IPS-18a (cell line): ENCODE measurements around the gene LRRC59.
"Not testable (repeated sequence)": the region's sequence is repeated elsewhere in the genome, so short reads cannot be mapped to it uniquely, and the experiment has no call there.

ENCODE experiments used
- H3K27ac ChIP-seq: one replicate; pipeline ENCODE4 v1.5.1; 2013; ENCODE audit warnings: low read length
- H3K27me3 ChIP-seq: one replicate; pipeline ENCODE4 v1.6.1; 2013; ENCODE audit warnings: mild to moderate bottlenecking, low read length; ENCODE audit not compliant: control insufficient read depth, insufficient read depth
- H3K36me3 ChIP-seq: one replicate; pipeline ENCODE4 v1.6.1; 2013; ENCODE audit warnings: low read depth, low read length; ENCODE audit not compliant: control insufficient read depth
- H3K4me1 ChIP-seq: one replicate; pipeline ENCODE4 v1.6.1; 2013; ENCODE audit warnings: low read depth, low read length; ENCODE audit not compliant: control insufficient read depth
- H3K4me3 ChIP-seq: one replicate; pipeline ENCODE4 v1.5.1; 2013; ENCODE audit warnings: low read length
- H3K9ac ChIP-seq: one replicate; pipeline ENCODE4 v1.6.1; 2013; ENCODE audit warnings: mild to moderate bottlenecking, low read length, moderate library complexity
- H3K9me3 ChIP-seq: one replicate; pipeline ENCODE4 v1.6.1; 2013; ENCODE audit warnings: low read depth, low read length; ENCODE audit not compliant: control insufficient read depth

The LRRC59 gene

DNA sequence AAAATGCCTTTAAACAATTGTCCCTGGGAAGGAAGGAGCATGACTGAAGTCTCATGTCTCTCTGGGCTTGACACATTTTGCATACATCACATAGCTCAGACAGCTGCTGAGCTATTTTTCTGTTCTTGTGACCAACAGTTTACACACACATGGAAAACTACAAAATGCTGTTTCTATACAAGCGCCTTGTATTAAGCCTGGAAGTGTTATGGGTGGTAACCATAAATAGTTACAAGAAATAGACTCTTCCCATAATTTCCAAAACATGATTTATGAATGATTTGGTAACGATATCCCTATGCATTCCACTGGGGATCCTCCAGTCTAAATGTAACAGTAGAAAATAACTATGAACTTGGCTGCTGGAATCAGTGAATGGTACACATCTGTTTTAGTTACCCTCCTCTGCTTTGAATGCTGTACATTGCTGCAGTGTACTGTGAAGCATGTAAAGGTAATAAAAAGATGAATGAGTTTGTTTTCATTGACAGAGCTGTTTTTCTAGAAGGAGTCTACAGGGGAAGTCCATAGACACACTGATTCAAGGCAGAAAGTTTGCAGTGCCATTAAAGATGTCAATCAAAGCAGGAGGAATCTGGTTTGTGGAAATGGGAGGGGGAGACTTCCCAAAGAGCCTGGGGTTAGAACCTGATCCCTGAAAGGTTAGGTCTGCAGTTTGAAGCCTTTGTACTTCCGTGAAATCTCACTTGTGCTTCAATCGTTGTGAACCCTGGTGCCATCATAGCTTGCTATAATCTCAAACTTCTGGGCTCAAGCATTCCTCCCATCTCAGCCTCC is 33.7 kb upstream of the LRRC59 start:
- H3K27ac ChIP-seq: no peak overlapping the region

DNA sequence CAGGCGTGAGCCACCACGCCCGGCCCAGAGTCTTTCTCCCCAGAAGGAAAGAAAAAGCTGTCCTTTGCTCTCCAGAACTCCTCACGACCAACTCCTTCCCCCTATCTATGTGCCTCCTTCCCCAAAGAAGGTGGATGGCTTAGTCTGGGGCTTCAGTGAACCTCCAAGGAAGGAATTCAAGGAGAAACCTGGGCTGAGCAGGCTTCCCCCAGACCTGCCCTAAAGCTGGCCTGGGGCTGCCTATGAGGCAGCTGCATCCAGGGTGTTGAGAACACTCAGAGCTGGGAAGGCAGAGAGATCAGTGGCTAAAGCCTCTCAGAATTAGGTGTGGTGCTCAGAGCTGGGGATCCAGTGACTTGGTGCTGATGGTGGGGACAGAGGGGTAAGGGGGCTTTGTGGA is 32.5 kb upstream of the LRRC59 start:
- Histone ChIP-seq H3K36me3 (no peaks in the 10 kb centered on the region), H3K9me3 (no peaks in the 10 kb centered on the region), H3K9ac (no peak overlapping the region)

More for the DNA sequence above, 33.7 kb upstream of the LRRC59 start:
- no peaks in the 10 kb centered on the region for H3K9me3 ChIP-seq
- H3K4me1 ChIP-seq: peaks cover 7% of the 10 kb centered on the region
- H3K4me3 ChIP-seq: no peak overlapping the region
- H3K36me3 ChIP-seq: no peaks in the 10 kb centered on the region
- no peak overlapping the region for H3K9ac ChIP-seq
- H3K27me3 ChIP-seq: no peaks in the 10 kb centered on the region

DNA sequence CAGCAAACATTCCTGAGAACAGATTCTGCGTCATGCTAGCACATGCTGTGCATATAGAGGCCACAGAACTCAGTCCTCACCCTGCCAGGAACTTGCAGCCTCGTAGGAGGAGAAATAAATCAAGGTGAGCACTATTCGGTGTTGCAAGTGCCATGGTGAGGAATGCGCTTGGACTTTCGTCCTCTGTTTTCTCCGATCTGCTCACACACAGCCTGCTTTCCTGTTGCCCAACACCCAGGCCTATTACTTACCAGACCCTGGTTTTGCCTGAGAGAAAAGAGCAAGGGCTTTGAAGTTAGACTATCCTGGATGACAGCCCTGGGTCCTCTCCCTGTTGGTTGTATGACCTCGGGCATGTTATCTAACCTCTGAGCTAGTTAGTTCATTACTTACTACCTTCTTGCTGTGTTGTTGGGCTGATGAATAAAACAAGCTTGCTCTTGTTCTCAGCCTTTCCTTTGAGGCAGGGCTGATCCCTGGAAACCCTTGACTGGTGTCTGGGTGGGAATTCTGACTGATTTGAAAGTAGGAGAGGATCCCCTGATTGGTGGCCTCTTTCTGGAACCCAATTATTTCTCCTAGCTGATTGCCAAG is 31.6 kb upstream of the LRRC59 start:
- no peak overlapping the region for H3K9ac ChIP-seq
- H3K4me1 ChIP-seq: peaks cover 7% of the 10 kb centered on the region
- no peak overlapping the region for H3K27ac ChIP-seq
- no peaks in the 10 kb centered on the region for H3K36me3 ChIP-seq
- H3K4me3 ChIP-seq: no peak overlapping the region
- no peaks in the 10 kb centered on the region for H3K9me3 ChIP-seq
- H3K27me3 ChIP-seq: peaks cover 15% of the 10 kb centered on the region

More for the DNA sequence above, 32.5 kb upstream of the LRRC59 start:
- no peak overlapping the region for H3K27ac ChIP-seq
- peaks cover 7% of the 10 kb centered on the region for H3K4me1 ChIP-seq
- peaks cover 10% of the 10 kb centered on the region for H3K27me3 ChIP-seq
- no peak overlapping the region for H3K4me3 ChIP-seq

DNA sequence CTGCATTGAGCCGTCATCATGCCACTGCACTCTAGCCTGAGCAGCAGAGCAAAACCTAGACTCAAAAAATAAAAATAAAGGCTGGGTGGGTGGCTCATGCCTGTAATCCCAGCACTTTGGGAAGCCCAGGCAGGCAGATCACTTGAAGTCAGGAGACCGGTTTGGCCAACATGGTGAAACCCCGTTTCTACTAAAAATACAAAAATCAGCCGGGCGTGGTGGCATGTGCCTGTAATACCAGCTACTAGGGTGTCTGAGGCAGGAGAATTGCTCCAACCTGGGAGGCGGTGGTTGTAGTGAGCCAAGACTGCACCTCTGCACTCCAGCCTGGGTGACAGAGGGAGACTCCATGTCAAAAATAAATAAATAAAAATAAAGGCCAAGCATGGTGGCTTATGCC is 30.8 kb upstream of the LRRC59 start:
- not testable (repeated sequence) for H3K36me3 ChIP-seq, H3K27ac ChIP-seq, H3K9ac ChIP-seq, H3K9me3 ChIP-seq, H3K4me3 ChIP-seq, H3K4me1 ChIP-seq
- peaks cover 15% of the 10 kb centered on the region for H3K27me3 ChIP-seq

DNA sequence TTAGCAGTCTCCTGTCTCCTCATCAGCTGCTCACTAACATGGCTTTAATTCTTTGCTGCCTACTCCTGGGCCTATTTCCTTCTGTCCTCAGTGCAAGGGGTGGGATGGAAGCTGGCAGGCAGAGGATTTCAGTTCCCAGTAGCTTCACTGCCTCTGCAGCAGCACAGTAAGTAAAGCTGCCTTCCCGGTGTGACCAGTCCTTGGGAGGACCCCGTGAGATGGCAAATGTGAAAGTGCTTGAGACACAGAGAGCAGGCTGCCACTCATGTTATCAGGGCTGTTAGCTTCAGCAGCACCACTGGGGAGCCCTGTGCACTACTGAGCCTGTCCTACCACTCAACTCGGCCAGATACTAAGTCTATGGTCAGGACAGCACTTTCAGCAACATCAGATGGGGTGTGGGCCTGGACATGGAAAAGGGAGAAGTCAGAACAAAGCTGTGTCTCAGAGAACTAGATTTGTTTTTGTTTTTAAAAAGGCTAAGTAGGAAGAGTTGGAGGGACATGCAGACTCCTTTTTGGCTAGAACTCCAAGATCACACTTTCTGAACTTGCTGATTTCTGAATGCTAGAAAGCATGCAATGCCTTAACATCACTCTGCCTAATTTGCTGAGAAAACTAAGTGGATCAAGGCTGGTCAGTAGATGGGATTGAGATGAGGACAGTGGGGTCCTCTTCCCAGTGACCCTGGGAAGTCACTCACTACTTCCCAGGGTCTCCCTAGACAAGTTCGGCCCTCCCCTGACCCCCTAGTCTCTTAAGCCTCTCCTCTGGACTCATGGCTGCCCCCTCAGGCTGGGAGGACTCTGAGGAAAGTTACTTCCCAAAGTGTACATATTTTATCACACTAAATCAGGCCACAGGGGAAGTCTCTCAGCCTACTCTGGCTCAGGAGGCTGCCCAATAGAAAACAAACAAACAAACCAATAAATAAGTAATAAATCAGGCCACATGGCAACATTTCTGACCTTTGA is 29.8 kb upstream of the LRRC59 start:
- Histone ChIP-seq H3K4me3 (peak overlapping the region; percentile 63), H3K9ac (no peak overlapping the region), H3K4me1 (peaks cover 7% of the 10 kb centered on the region), H3K27ac (no peak overlapping the region), H3K27me3 (peaks cover 15% of the 10 kb centered on the region), H3K36me3 (no peaks in the 10 kb centered on the region), H3K9me3 (no peaks in the 10 kb centered on the region)

DNA sequence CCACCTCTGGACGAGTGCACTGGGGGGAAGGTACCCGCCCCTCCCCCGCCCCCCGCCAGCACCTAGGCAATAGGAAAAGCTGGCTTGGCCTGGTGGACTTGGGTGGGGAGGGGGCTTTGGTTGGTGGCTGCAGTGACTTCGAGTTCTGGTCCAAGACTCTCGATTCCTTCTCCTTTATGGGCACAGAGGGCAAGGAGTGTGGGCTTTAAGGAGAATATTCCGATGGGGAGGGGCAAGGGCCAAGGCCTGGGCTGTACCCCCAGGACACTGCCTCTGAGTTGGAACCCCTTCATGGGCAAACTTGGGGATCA is 29.1 kb upstream of the LRRC59 start:
- H3K27me3 ChIP-seq: peaks cover 15% of the 10 kb centered on the region
- H3K4me1 ChIP-seq: peaks cover 7% of the 10 kb centered on the region
- no peak overlapping the region for H3K27ac ChIP-seq
- H3K36me3 ChIP-seq: no peaks in the 10 kb centered on the region
- no peak overlapping the region for H3K9ac ChIP-seq
- peak overlapping the region; percentile 63 for H3K4me3 ChIP-seq
- H3K9me3 ChIP-seq: no peaks in the 10 kb centered on the region

DNA sequence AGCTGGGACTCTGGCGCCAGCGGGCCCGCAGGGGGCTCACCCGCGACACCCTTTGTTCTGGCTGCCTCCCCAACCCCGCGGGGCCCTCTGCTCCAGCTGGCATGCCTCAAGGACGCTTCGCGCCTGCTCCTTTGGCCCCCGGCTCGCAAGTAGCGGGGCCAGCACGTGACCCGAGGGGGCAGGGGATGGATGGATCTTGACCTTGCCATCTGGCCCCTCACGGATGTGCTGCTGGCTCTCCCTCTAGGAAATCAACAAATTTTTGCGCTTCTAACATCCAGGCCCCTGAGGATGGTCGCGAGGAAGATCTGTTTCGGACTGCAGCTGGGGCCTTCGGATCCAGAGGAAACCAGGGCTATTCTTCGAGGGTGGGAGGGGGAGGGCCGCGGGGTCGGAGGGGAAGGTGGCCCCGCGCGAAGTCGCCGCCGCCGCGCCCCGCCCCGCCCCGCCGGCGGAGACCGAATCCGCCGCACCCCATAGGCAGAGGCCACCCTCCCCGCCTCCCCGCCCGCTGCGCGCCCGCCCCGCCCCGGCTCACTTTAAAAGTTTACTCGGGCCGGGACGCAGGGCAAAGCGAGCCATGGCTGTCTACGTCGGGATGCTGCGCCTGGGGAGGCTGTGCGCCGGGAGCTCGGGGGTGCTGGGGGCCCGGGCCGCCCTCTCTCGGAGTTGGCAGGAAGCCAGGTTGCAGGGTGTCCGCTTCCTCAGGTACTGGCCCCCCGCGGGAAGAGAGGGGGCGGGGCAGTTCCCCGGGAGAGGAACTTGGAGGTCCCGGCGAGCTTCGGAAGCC is 28.6 kb upstream of the LRRC59 start, which contains the start of gene ACSF2:
ACSF2 (plus strand) TSS at position 537 of the 790 bp plus-strand sequence; CDS start at position 581, 44 bp downstream.
- Histone ChIP-seq H3K36me3 (no peaks in the 10 kb centered on the region), H3K4me1 (peaks cover 7% of the 10 kb centered on the region), H3K27ac (no peak within 1 kb of the TSS), H3K27me3 (peaks cover 15% of the 10 kb centered on the region), H3K9me3 (no peaks in the 10 kb centered on the region), H3K9ac (no peak within 1 kb of the TSS), H3K4me3 (peak within 1 kb of the TSS; percentile 63)

DNA sequence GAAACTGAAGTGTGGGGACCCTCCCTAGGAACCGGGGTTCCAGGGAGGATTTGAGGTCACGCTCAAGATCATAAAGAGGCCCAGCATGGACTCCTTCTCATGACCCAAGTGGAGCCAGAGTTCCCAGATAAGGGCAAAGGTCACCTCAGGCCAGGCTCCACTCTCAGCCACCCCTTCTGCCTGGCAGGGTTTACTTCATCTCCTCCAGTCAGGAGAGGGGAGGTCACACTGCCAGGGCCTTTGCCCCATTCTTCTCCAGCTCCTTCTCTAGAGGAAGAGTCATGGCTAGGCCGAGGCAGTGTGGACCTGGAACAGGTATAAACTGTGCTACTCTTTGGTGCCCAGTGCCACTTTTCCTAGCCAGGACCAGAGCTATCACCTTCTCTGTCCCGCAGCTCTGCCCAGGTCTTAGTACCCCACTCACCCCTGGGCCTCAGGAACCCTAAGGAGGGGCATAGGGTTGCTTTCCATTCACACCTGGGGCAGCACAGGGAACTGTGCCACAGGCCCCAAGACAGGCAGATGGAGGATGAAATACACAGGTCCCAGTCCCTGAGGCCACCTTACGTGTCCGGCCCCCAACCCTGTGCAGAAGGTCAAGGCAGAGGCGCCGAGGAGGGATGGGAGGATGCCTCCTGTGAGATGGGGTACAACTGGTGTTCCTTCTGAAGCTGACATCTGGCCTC is 27.8 kb upstream of the LRRC59 start:
- Histone ChIP-seq H3K4me3 (peak overlapping the region; percentile 63), H3K9ac (no peak overlapping the region), H3K4me1 (peaks cover 7% of the 10 kb centered on the region), H3K36me3 (no peaks in the 10 kb centered on the region), H3K27ac (no peak overlapping the region), H3K9me3 (no peaks in the 10 kb centered on the region), H3K27me3 (peaks cover 15% of the 10 kb centered on the region)

DNA sequence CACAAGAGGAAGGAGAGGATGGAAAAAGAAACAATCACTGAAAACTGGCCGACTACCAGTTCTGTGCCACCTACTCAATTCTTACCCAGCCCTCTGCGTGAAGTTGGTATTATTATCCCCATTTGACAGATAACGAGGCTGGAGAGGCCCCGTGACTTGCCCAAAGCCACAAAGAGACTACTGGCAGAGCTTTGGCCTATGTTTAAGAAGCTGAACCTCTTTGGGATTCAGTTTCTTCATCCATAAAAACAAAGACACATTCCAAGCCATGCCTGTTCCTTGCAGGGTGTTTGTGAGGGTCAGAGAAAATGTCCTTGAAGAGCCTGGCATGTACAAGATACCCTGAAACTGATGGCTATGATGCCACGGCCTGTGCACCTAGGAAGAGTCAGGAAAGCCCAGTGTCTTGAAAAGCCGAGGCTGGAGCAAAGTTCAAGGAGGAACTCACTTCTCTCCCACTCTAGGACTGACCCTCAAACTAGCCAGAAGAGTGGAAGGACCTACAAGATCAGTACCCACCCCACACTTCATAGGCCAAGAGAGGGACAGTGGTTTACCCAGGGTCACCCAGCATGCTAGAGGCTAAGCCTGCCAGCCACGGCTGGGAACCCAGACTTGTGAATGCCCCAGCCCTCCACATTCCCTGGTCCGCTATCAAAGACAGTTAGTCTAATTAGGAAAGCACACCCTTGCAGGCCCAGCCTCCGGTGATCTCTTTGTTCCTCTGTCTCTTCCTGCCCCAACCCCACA is 27.1 kb upstream of the LRRC59 start:
- Histone ChIP-seq H3K4me3 (no peak overlapping the region), H3K9ac (no peak overlapping the region), H3K27me3 (peaks cover 15% of the 10 kb centered on the region)

DNA sequence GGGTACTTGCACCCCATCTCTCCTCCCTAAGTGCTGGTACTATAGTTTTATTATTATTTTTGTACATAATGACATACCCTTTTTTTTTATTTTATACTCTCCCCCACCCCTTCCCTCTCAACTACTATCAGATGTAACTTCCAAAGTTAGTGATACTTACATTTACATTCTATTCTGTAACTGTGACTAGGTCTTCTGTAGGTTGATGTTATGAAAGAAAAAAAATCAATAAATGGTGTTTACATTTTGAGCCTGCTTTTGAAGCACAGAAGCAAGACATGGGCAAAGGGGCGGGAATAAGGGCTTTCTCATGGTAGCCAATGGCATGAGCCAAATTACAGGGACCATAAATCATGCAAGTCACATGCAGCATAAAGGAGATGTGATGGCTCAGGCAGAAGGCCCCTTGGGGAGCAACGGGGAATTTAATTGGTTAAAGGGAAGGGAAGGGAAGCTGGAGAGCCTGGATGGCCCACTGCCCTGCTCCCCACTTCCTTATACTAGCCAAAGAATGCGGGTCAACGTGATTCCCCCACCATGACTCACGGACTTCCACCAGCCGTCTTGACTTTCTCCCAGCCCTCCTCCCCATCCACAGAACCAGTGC is 26.3 kb upstream of the LRRC59 start:
- H3K27ac ChIP-seq: no peak overlapping the region

More for the DNA sequence above, 27.1 kb upstream of the LRRC59 start:
- H3K36me3 ChIP-seq: no peaks in the 10 kb centered on the region
- H3K27ac ChIP-seq: no peak overlapping the region
- peaks cover 7% of the 10 kb centered on the region for H3K4me1 ChIP-seq
- no peaks in the 10 kb centered on the region for H3K9me3 ChIP-seq

More for the DNA sequence above, 26.3 kb upstream of the LRRC59 start:
- Histone ChIP-seq H3K4me1 (peaks cover 7% of the 10 kb centered on the region), H3K4me3 (no peak overlapping the region), H3K27me3 (peaks cover 15% of the 10 kb centered on the region), H3K9ac (no peak overlapping the region), H3K9me3 (no peaks in the 10 kb centered on the region), H3K36me3 (no peaks in the 10 kb centered on the region)
